Nucleus accumbens (tissue), 56 donors: ENCODE results near the gene FOXN3.
"Not testable (repeated sequence)": the region's sequence is repeated elsewhere in the genome, so short reads cannot be mapped to it uniquely, and the experiment has no call there.

Source experiments
- DNase-seq, 56 donors: peaks; one replicate each; lab custom pipeline; 2025; lab: John Stamatoyannopoulos, UW

Gene FOXN3

DNA sequence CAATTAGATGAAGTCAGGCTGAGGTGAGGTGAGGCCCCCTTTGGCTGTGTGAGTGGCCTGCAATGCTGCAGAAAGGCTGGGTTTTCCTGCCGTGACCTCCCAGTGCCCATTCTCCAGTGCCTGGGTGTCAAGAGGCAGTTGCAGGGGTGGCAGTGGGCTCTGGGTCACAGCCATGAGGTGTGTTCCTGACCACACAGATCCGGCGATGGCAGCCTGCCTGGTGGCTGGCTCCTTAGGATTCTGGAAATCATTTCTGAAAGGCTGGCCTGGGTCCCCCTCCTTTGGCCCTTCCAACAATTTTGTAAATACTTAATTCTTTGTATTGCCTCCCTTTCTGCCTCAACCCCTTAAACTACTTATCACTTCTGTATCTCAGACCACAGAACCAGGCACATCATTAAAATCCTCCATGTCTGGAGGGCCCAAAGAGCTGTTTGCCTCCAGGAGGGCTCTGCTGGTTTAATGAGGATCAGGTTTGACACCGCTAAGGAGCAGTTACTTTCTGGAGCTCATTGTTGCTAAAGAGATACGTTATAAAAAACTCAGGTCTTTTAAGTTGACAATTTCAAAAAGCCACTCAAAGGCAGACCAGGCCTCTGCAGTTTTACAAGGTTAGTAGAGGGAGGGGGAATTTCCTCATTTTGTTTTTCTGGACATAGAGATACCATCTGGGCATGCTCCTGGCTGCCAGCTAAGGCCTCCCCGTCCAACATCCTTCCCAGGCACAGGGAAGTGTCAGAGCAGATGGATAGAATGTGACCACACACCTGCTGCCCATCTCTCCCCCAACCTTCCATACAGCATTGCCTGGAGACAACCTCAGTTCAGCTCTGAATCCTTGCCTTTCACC is 204.4 kb downstream of the FOXN3 start:
- DNase-seq = no peak

DNA sequence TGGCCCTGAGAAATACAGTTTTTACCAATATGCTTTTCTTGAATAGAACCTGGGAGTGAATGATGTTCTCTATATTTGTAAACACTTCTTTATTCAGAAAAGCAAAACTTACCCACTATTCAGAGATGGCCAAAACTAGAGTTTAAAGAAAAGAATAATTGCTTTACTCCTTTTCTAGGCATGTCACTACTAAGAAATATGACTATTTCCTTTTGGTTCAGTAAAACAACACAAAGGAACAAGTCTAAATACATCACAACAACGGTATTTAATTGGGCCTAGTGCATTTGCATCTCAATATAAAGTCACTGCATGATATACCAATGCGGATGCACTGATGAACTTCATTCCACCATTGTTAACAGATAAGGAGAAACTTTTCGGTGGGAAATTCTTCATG is 207.5 kb downstream of the FOXN3 start:
- DNase-seq = no peak

- DNase-seq = no peak
These were observed 209.1 kb downstream of the FOXN3 start for GRCh38 chr14:89207925-89208328.

DNA sequence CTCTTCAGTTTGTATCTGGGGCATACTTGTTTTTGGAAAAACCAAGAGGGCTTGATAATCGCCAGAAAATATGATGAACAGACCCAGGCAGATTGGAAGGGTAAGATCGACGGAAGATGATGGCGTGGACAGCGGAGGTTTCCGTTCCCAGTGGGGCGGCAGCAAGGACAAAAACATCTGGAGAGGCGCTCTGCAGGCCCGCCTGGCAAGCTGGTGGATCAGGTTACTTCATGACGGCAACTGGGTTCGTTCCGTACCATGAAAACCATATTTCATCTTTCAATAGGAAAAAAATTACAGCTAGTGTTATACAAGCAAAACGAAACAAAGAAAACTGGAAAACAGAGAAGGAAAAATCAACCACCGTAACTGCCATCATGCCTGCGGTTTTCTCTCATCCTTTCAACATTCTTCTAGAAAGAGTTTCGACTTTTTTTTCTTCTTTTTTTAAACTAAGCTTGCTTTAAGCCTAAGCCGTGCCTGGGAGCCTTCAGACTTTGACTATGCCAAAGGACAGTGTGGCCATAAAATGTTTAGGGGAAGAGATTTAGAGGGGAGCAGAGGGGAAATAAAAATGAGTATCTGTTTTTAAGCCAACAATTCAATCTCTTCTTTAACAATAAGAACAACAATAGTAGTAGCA is 210.5 kb downstream of the FOXN3 start:
- no peak for DNase-seq

DNA sequence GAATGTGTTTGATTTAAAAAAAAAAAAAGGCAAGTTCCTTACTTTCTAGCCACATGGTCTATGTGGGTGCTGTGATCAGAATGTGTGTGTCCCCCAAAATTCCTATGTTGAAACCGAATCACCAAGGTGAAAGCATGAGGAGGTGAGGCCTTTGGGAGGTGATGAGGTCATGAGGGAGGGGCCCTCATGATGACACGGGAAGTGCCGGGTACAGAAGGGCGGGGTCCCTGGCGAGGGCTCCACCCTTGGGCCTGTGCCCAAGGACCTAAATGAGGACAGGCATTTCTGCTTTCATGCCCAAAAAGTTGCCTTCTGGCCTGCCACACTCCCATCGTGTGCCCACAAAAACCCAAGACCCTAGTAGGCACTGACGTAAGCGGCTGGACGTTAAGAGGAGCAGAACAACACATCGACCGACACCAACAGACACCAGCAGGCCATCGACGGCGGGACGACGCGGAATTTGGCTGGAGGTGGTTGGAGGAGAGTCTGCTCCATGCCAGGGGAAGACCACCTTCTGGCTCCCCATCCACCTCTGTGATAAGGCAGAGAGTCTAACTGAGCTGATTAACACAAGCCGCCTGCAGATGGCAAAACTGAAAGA is 211.8 kb downstream of the FOXN3 start:
- no peak for DNase-seq

DNA sequence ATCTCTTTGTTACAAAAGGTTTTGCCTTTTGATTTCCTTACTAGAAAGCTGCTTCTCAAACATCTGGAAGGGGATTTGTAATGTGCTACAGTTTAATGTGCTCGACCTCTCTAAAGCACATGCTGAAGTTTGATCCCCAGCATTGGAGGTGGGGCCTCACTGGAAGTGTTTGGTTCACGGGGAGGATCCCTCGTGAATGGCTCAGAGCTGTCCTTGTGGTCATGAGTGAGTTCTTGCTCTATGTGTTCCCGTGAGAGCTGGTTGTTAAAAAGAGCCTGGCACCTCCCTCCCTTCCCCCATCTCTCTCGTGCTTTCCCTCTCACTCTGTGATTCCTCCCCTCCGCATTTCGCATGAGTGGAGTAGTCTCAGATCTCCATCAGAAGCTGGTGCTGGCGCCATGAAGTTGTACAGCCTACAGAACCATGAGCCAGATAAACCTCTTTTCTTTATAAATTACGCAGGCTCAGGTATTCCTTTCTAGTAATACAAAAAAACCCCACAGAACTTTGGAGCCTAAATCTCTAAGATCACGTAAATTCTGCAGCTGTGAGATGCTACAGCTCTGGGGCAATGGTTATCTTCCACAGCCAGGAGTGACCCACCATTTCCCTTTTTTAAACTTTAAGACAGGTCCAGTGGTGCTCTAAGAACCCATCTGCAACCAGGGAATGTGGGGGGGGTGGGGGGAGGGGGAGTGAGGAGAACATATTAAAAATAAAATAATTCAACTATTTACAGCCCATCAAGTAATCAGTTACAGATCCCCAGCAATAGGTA is 214.4 kb downstream of the FOXN3 start:
- DNase-seq = no peak

GRCh38 chr14:89201645-89202044 is 215.4 kb downstream of the FOXN3 start:
- DNase-seq = no peak

DNA sequence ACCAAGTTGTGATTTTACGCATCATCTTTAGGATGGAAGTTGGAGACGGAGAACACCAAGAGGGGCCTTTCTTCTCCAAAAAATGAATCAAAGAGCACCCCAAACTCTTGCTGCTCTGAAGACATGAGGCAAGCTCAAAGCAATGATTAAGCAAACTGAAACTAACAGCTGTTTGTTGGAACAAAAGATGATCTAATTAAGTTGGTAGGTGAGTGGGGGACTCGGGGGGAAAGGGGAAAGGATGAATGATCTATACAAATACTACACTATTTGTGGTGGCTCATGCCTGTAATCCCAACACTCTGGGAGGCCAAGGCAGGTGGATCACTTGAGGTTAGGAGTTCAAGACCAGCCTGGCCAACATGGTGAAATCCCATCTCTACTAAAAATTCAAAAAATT is 217.7 kb downstream of the FOXN3 start:
- not testable (repeated sequence) for DNase-seq

GRCh38 chr14:89198544-89199329 is 218.3 kb downstream of the FOXN3 start:
- DNase-seq = no peak

GRCh38 chr14:89197623-89198022 is 219.4 kb downstream of the FOXN3 start:
- no peak for DNase-seq

DNA sequence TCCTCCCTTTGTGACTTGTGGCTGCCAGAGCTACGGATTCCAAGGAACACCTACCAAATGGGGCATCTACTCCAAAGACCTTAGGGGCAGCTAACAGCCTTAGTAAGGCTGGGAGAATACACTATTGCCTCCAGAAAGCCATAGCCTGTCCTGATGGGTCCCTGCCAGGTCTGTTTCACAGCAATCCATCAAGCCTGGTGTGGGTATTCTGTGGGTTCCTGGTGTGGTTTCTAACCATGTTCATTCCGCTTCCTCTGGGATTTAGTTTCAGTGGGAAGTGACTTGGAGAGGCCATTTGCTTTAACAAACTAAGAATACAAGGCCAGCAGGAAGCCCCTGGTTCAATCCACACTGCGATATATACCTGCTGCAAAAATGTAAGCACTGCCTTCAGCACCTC is 220.5 kb downstream of the FOXN3 start:
- DNase-seq = no peak

DNA sequence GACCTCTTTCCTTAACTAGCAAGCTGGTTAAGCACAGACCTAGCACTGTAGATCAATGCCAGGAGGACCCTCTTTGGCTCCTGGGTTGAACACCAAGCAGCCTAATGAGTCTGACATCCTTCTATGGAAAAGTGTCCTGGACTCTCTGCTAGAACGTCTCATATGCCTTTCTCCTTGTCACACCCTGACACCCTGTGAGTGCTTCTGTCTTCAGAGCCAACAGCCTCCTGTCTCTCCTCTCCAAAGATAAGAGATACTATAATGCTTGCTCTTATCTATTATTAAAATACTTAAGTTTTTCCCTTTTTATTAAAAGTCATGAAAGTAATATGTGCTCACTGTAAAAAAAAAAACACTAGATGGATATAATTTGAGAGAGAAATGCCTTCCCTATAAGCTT is 222.7 kb downstream of the FOXN3 start:
- no peak for DNase-seq

- DNase-seq = peak in 20 of 56 donors; percentile 13 to 61 (median 27)
These were observed 226.1 kb downstream of the FOXN3 start for GRCh38 chr14:89190765-89191513.

DNA sequence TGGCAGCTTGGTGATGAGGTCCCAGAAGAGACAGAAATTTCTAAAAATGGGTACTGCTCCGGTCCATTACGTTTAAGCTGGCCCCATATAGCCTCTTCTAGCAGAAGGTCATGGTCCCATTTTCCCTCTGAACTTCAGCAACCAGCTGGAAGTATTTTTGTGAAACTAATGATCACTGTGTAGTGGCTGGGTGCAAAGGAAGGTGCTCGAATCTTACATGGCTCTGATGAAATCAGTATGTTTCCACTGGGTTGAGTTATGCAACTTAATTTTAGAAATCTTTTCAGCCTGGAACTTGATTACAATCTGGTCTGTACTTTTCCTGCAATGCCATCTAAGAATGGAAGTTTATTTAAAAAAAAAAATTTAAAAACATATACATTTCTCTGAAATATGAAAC is 228.5 kb downstream of the FOXN3 start:
- no peak for DNase-seq

GRCh38 chr14:89187501-89187900 is 229.5 kb downstream of the FOXN3 start:
- DNase-seq = no peak

DNA sequence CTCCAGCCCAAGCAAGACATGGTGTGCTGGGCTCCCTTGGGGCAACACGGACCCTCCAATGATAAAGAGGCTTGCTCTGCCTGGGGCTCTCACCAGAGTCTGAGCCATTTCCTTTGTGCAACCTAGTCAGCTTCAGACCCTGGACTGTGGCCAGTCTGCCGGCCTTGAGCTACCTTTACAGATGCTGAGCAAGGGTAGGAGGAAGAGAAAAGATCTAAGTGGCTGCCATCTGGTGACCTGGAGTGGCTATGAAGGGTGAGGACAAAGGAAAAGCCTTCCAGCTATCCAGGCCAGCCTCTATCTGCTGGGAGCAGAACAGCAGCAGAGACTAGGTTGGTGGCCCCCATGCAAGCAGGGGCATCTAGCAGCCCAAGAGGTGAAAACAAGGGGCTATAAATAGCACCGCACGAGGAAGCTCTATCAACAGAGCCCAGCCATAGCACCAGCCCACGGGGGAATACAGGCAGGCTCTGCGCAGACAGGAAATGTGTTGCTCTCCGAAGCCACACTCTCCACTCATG is 230.1 kb downstream of the FOXN3 start:
- no peak for DNase-seq

DNA sequence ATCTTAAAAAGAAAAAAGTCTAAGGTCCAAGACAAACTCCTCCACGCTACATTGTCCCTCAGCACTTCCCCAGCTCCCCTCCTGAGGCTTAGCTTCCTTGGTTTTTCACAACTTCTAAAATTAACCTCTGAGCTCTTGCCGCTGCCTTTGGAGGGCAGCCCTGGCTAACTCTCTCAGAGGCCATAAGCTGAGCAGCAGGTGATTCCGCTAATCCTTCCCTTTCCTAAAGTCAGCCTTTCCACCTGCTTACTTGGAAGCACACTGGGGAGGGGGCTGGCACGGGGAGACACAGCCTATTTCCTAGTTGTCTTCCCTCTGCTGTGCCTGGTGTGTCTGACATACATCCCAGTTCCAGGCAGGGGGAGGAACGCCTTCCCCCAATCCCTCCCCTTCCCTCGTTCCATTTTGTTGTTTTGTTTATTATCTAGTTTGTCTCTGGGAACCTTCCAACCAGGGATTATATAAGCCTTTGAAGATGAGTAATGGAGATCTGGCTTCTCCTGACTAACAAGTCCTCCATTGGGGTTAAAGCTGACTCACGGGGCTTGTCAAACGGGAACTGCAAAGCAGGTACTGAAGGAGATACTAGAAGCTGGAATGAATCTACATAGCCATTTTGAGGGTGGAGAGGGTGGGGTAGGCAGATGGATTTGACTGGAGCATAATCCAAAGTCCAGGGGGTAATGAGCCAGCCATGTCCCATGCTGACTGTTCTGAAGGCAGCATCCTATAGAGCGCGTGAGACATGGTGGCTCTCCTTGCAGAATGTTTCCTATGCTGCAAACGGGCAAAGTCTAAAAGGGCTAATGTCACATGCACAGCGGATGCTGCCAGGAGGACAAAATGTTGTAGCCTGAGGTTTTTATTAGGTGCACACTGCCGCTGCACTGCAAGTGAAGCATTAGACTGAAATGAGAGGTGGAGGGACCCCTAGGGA is 230.8 kb downstream of the FOXN3 start:
- peak in 6 of 56 donors; percentile 9 to 26 (median 13) for DNase-seq

DNA sequence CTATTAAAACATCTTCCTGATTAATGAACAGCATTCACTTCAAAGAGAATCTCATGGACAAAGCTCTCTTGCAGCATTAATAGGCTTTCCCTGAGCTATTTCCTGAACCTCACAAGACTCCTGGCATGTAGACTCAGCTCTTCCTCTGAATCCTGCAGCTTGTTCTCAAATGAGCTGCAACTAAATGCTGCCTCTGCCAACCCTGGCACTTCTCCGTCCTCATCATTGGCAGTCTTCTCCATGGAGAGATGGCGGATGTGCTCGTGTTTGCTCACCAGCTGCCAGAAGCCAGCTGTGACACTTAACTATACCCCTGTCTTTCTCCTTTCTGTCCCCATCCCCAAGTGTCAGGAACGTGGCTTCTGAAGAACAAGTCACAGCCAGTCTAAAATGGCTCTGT is 232.1 kb downstream of the FOXN3 start:
- peak in 25 of 56 donors; percentile 4 to 50 (median 22) for DNase-seq
